ENCODE data around the gene UBE3D. TPM values are rescaled to one million over a fixed set of nuclear protein-coding genes. Genes with fewer than 3 reads are reported as not detected.

Gene UBE3D
- total RNA-seq, 1 donor from 2014 or later = 2.5 TPM

DNA sequence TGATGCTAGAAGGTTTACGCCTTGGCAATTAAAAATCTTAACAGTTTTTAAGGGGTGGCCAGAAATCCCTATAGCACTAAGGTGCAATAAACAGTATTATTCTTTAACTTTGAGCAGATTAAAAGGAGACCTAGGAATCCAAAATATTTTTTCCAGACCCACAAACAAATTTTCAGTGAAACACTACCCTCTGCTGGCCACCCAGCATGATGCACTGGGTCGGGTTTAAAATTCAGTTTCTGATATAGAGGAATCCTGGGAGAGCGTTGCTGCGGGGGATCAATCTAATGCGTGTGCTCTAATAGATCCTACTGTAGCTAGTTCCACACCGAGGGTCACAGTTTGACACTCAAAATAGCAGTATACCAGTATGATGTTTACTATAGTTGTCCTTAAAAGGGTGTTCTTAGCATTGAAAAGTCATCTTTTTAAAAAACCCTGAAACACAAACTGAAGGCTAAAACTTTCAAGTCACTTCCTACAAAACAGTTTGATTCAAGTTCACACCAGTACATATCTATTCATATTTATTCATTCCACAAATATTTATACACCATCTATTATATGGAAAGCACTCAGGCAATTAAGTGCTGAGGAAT is 10.2 kb downstream of the UBE3D start:
- Histone ChIP-seq H3K4me1 (peaks cover 4% of the 10 kb centered on the region), H3K36me3 (peaks cover 12% of the 10 kb centered on the region), H3K4me3 (no peak overlapping the region), H3K27ac (replicated peaks) (no peak overlapping the region), H3K27me3 (ENCODE audit: low read depth) (no peaks in the 10 kb centered on the region), H3K9me3 (replicated peaks) (no peaks in the 10 kb centered on the region)
- intact Hi-C loops (cut with micrococcal nuclease) = loop anchor here (5.0 kb wide), 2 partner anchors 783 to 803 kb away; no protein-coding TSS in a partner anchor
- TF ChIP-seq, protein P1, sequence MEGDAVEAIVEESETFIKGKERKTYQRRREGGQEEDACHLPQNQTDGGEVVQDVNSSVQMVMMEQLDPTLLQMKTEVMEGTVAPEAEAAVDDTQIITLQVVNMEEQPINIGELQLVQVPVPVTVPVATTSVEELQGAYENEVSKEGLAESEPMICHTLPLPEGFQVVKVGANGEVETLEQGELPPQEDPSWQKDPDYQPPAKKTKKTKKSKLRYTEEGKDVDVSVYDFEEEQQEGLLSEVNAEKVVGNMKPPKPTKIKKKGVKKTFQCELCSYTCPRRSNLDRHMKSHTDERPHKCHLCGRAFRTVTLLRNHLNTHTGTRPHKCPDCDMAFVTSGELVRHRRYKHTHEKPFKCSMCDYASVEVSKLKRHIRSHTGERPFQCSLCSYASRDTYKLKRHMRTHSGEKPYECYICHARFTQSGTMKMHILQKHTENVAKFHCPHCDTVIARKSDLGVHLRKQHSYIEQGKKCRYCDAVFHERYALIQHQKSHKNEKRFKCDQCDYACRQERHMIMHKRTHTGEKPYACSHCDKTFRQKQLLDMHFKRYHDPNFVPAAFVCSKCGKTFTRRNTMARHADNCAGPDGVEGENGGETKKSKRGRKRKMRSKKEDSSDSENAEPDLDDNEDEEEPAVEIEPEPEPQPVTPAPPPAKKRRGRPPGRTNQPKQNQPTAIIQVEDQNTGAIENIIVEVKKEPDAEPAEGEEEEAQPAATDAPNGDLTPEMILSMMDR (IDR thresholded peaks at IDR 0.05; ENCODE audit: borderline replicate concordance) = peak; percentile 92
- DNase-seq = no peak

DNA sequence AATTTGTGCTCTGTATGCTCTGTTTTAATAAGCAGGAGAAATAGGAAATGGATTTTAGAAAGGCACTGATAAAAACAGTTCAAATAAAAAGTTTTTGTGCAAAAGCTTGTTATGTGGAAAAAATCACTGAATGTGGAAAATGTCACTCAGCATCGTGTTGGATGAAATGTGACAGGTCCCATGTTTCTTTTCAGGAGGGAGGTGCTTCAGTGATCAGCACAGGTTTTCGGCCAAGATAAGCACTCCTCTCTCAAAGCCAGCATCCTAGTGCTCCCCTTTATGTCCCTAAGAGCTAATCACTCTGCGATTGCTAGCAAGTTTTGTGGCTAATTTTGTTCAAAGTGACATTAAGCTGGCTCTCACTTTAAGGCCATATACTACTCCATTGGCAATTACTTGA is 12.0 kb downstream of the UBE3D start:
- Histone ChIP-seq H3K4me3 (no peak overlapping the region), H3K27me3 (ENCODE audit: low read depth) (no peaks in the 10 kb centered on the region), H3K4me1 (peaks cover 4% of the 10 kb centered on the region), H3K27ac (replicated peaks) (no peak overlapping the region), H3K9me3 (replicated peaks) (no peaks in the 10 kb centered on the region), H3K36me3 (peaks cover 12% of the 10 kb centered on the region)
- intact Hi-C loops (cut with micrococcal nuclease) = no loop called here
- TF ChIP-seq, protein P1 (IDR thresholded peaks at IDR 0.05; ENCODE audit: borderline replicate concordance) = no peak
- no peak for DNase-seq

DNA sequence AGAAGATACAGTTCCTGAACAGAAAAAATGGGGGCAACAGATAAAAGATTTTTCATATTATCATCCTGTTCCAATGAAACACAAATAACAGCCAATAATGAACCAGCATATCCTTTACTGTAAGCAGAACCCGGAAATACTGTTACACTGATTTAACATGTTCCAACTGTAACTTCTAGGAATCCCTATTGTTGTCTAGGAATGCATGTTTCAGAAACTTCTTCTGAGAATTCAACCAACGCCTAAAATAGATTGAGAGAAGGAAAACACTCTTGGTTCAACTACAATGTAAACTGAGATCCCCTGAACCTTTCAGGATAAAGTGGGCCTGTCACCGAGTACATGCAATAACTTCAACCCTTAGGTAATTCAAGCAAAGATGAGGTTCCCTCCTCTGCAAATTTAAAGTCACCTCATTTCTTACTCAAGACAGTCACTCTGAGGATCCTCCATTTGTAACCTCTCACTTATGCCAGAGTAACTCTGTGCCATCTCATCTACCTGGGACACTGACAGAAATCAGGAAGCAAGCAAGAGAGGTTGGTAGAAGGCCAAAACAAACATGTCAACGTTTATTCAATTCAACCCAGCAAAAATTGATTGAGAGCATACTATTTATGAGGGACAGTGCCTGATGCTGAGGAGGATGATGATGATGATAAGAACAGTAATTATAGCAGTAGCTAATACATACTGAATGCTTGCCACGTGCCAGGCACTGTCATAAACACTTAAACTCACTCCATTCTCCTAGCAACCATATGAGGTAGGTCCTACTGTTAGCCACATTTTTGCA is 14.1 kb downstream of the UBE3D start:
- Histone ChIP-seq H3K27me3 (ENCODE audit: low read depth) (no peaks in the 10 kb centered on the region), H3K4me3 (no peak overlapping the region), H3K9me3 (replicated peaks) (no peaks in the 10 kb centered on the region), H3K27ac (replicated peaks) (no peak overlapping the region), H3K4me1 (peaks cover 4% of the 10 kb centered on the region), H3K36me3 (peaks cover 10% of the 10 kb centered on the region)
- no peak for DNase-seq
- intact Hi-C loops (cut with micrococcal nuclease) = no loop called here
- TF ChIP-seq, protein P1 (IDR thresholded peaks at IDR 0.05; ENCODE audit: borderline replicate concordance) = no peak

DNA sequence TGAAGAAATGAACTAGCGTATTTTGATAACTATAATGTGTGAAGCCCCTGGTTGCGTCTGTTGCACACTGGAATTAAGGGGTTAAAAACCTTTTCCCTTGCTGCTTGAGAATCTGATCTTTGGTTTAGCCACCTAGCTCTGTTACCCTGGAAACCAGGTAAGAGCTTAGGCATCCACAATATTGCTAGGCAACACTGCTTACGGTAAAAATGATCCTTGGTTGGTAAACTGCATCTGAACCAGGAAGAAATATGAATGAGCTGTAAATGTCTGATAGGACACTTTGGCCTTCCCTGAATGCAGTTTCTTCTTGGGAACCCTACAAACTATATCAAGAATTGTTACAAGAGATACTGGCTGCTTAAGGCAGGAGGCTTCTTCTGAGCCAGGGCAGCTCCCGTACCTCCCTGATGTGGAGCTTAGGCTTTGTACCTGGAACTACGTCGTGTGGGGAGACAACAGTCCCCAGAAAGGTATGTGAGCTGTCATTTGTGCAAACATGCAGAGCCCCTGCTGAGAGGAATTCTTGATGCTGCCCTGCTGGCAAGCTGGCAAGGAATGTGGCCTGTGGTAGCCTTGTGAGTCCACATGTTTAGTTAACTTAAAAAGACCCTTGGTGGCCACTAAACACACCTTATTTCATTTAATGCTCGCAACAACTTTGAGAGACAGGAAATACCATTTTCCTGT is 18.4 kb downstream of the UBE3D start:
- no peaks in the 10 kb centered on the region for H3K27me3 ChIP-seq (ENCODE audit: low read depth)
- peaks cover 4% of the 10 kb centered on the region for H3K36me3 ChIP-seq
- H3K9me3 ChIP-seq (replicated peaks) = no peaks in the 10 kb centered on the region
- TF ChIP-seq, protein P1 (IDR thresholded peaks at IDR 0.05; ENCODE audit: borderline replicate concordance) = no peak
- H3K4me3 ChIP-seq = no peak overlapping the region
- intact Hi-C loops (cut with micrococcal nuclease) = no loop called here
- no peak for DNase-seq
- no peak overlapping the region for H3K27ac ChIP-seq (replicated peaks)
- peaks cover 8% of the 10 kb centered on the region for H3K4me1 ChIP-seq

DNA sequence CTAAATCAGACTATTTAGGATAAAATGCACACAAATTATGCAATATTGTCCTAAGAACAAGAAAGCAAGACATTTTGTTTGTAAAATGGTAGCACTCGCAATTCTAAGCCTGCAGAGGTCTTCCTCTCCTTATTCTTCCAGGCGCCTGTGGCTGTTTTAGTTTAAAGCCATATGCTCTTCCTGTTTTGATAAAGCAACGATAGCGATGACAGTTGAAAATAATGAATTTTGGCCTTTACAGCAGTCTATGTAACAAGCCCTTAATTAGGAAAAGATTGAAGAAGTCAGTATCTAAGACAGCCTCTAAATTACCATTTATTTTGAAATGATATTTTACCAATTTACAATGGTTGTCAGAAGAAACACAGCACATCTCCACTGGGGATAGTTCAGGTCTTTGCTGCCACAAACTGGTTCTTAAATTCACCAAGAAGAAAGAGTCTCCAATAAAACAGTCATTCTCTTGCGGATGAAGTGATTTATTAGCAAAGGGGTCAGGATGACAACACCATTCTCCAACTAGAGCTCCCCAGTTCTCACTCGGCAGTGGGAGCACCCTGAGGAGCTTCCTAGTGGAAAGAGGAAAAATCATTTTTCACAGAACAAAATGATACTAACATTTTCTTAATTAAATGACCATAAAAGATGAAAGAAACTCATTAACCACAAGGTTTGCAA is 21.4 kb downstream of the UBE3D start:
- DNase-seq = no peak
- peaks cover 8% of the 10 kb centered on the region for H3K4me1 ChIP-seq
- H3K9me3 ChIP-seq (replicated peaks) = no peaks in the 10 kb centered on the region
- no peak overlapping the region for H3K4me3 ChIP-seq
- TF ChIP-seq, protein P1 (IDR thresholded peaks at IDR 0.05; ENCODE audit: borderline replicate concordance) = no peak
- no peaks in the 10 kb centered on the region for H3K27me3 ChIP-seq (ENCODE audit: low read depth)
- H3K27ac ChIP-seq (replicated peaks) = no peak overlapping the region
- peaks cover 4% of the 10 kb centered on the region for H3K36me3 ChIP-seq
- intact Hi-C loops (cut with micrococcal nuclease) = no loop called here
